ENCODE data around the gene EPHB6.

Gene EPHB6

DNA sequence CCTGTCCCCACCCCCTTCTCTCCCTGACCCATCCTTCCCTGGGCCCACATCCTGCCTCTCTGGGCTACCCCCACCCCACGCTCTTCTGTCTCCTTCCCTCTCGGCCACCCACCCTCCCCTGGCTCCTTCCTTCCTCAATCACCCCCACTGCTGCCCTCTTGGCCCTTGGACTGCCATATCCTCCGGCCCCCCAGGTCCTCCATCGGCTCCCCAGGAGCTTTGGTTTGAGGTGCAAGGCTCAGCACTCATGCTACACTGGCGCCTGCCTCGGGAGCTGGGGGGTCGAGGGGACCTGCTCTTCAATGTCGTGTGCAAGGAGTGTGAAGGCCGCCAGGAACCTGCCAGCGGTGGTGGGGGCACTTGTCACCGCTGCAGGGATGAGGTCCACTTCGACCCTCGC lies 10.9 kb downstream of the EPHB6 start:
- Mint-ChIP-seq H3K27ac (no peak overlapping the region), H3K36me3 (ENCODE audit: low read depth) (no peaks in the 10 kb centered on the region), H3K4me3 (no peak overlapping the region), H3K4me1 (ENCODE audit: low read depth) (no peaks in the 10 kb centered on the region), H3K27me3 (ENCODE audit: low read depth) (peaks cover 7% of the 10 kb centered on the region), H3K9me3 (no peaks in the 10 kb centered on the region)

DNA sequence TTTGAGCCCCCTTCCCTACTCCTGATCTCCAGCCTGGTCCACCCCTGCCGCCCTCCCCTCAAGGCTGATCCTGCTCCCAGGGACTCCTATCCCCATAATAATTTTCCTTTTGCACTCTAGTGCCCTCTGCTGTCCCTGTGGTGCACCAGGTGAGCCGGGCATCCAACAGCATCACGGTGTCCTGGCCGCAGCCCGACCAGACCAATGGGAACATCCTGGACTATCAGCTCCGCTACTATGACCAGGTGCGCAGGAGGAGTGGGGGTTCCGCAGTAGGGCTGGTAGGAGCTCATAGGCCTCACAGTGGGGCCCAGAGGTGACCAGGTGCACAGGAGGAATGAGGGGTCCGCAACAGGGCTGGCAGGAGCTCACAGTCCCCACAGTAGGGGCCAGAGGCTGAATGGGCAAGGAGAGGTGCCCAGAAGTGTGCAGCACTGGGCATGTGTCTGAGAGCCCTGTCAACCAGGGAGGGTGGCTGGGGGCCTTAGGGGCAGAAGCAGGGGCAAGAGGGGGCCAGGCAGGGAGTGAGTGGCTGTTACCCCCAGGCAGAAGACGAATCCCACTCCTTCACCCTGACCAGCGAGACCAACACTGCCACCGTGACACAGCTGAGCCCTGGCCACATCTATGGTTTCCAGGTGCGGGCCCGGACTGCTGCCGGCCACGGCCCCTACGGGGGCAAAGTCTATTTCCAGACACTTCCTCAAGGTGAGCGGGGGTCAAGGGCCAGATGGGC lies 11.7 kb downstream of the EPHB6 start:
- Mint-ChIP-seq H3K4me3 (no peak overlapping the region), H3K27me3 (ENCODE audit: low read depth) (peaks cover 2% of the 10 kb centered on the region), H3K27ac (no peak overlapping the region), H3K36me3 (ENCODE audit: low read depth) (no peaks in the 10 kb centered on the region), H3K4me1 (ENCODE audit: low read depth) (no peaks in the 10 kb centered on the region), H3K9me3 (no peaks in the 10 kb centered on the region)

DNA sequence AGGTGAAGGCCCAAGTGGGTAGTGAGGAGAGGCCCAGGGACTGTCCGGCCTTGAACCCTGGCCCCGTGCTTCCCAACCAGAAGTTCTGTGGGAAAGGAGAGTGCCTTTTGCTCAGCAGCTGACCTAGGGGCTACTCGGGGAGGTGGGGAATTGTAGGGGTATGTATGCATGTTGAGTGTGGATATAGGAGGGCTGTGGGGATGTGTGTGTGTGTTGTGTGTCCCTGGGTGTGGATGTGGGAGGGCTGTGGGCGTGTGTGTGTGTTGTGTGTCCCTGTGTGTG lies 12.2 kb downstream of the EPHB6 start:
- H3K4me3 Mint-ChIP-seq = no peak overlapping the region
- H3K4me1 Mint-ChIP-seq (ENCODE audit: low read depth) = no peaks in the 10 kb centered on the region
- H3K36me3 Mint-ChIP-seq (ENCODE audit: low read depth) = no peaks in the 10 kb centered on the region
- H3K27ac Mint-ChIP-seq = no peak overlapping the region
- H3K27me3 Mint-ChIP-seq (ENCODE audit: low read depth) = no peaks in the 10 kb centered on the region
- H3K9me3 Mint-ChIP-seq = no peaks in the 10 kb centered on the region

GRCh38 chr7:142867398-142868187 lies 12.7 kb downstream of the EPHB6 start:
- H3K9me3 Mint-ChIP-seq = no peaks in the 10 kb centered on the region

DNA sequence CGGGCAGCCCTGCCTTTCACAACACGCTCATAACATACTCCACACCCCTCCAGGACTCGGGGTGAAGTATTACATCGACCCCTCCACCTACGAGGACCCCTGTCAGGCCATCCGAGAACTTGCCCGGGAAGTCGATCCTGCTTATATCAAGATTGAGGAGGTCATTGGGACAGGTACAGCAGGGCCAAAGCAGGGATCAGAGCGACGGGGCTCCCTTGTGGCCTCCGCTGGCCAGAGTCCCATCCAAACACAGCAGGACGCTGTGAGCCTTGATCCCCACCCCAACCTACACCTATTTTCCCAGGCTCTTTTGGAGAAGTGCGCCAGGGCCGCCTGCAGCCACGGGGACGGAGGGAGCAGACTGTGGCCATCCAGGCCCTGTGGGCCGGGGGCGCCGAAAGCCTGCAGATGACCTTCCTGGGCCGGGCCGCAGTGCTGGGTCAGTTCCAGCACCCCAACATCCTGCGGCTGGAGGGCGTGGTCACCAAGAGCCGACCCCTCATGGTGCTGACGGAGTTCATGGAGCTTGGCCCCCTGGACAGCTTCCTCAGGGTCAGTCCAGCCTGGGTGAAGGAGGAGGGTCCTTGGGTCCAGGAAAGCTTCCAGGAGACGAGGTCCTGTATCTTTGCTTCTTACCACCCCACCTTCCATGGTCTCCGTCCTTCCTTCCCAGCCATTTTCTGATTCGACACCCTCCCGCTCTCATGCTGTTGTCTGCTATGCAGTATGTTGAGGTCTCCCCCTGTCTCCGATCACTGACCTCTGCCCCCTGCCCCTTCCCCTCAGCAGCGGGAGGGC lies 13.5 kb downstream of the EPHB6 start:
- no peaks in the 10 kb centered on the region for H3K9me3 Mint-ChIP-seq
- no peak overlapping the region for H3K4me3 Mint-ChIP-seq
- no peaks in the 10 kb centered on the region for H3K4me1 Mint-ChIP-seq (ENCODE audit: low read depth)
- no peak overlapping the region for H3K27ac Mint-ChIP-seq
- H3K27me3 Mint-ChIP-seq (ENCODE audit: low read depth) = no peaks in the 10 kb centered on the region
- H3K36me3 Mint-ChIP-seq (ENCODE audit: low read depth) = no peaks in the 10 kb centered on the region

More at GRCh38 chr7:142867398-142868187, 12.7 kb downstream of the EPHB6 start:
- no peaks in the 10 kb centered on the region for H3K4me1 Mint-ChIP-seq (ENCODE audit: low read depth)
- no peak overlapping the region for H3K27ac Mint-ChIP-seq
- H3K4me3 Mint-ChIP-seq = no peak overlapping the region
- H3K36me3 Mint-ChIP-seq (ENCODE audit: low read depth) = no peaks in the 10 kb centered on the region
- no peaks in the 10 kb centered on the region for H3K27me3 Mint-ChIP-seq (ENCODE audit: low read depth)

DNA sequence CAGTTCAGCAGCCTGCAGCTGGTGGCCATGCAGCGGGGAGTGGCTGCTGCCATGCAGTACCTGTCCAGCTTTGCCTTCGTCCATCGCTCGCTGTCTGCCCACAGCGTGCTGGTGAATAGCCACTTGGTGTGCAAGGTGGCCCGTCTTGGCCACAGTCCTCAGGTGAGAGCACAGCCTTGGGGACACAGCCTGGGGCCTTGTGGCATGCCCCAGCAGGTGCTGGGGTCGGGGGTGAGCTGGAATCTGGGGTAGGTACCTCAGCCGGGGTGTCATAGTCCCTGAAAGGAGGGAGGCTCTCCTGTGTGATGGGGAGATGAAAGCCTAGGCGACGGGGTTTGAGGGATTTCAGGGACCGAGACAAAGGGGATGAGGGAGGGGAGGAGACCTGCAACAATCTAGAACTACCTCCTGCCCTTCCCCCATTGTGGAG lies 14.1 kb downstream of the EPHB6 start:
- Mint-ChIP-seq H3K27ac (no peak overlapping the region), H3K27me3 (ENCODE audit: low read depth) (no peaks in the 10 kb centered on the region), H3K4me3 (no peak overlapping the region), H3K9me3 (no peaks in the 10 kb centered on the region), H3K36me3 (ENCODE audit: low read depth) (no peaks in the 10 kb centered on the region), H3K4me1 (ENCODE audit: low read depth) (no peaks in the 10 kb centered on the region)

GRCh38 chr7:142869434-142869833 lies 14.6 kb downstream of the EPHB6 start:
- Mint-ChIP-seq H3K4me3 (no peak overlapping the region), H3K4me1 (ENCODE audit: low read depth) (no peaks in the 10 kb centered on the region), H3K27me3 (ENCODE audit: low read depth) (no peaks in the 10 kb centered on the region), H3K36me3 (ENCODE audit: low read depth) (no peaks in the 10 kb centered on the region), H3K27ac (no peak overlapping the region), H3K9me3 (no peaks in the 10 kb centered on the region)

- Mint-ChIP-seq H3K36me3 (ENCODE audit: low read depth) (no peaks in the 10 kb centered on the region), H3K4me3 (no peak overlapping the region), H3K27me3 (ENCODE audit: low read depth) (no peaks in the 10 kb centered on the region), H3K27ac (no peak overlapping the region), H3K9me3 (no peaks in the 10 kb centered on the region), H3K4me1 (ENCODE audit: low read depth) (no peaks in the 10 kb centered on the region)
Observed at GRCh38 chr7:142870147-142870559, 15.3 kb downstream of the EPHB6 start.

DNA sequence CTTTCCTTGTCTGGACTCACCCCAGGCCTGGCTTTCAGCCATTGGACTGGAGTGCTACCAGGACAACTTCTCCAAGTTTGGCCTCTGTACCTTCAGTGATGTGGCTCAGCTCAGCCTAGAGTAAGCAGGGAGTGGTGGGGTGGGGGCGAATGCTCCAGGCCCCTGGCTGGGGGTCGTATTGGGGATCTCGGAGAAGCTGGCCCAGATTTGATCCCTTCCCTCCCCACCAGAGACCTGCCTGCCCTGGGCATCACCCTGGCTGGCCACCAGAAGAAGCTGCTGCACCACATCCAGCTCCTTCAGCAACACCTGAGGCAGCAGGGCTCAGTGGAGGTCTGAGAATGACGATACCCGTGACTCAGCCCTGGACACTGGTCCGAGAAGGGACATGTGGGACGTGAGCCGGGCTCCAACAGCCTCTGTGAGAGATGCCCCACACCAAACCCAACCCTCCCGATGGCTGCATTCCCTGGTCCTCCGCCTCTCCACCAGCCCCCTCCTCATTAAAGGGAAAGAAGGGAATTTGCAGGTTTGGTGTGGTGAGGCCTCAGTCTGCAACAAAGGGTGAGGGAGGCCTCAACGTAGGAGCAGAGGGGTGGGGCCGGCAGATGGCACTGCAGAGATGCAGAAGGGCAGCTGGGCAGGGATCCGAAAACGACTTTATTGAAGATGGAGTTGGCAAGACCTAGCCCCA lies 15.8 kb downstream of the EPHB6 start:
- no peaks in the 10 kb centered on the region for H3K9me3 Mint-ChIP-seq
- no peak overlapping the region for H3K27ac Mint-ChIP-seq
- no peaks in the 10 kb centered on the region for H3K4me1 Mint-ChIP-seq (ENCODE audit: low read depth)
- H3K27me3 Mint-ChIP-seq (ENCODE audit: low read depth) = no peaks in the 10 kb centered on the region
- H3K4me3 Mint-ChIP-seq = no peak overlapping the region
- no peaks in the 10 kb centered on the region for H3K36me3 Mint-ChIP-seq (ENCODE audit: low read depth)

DNA sequence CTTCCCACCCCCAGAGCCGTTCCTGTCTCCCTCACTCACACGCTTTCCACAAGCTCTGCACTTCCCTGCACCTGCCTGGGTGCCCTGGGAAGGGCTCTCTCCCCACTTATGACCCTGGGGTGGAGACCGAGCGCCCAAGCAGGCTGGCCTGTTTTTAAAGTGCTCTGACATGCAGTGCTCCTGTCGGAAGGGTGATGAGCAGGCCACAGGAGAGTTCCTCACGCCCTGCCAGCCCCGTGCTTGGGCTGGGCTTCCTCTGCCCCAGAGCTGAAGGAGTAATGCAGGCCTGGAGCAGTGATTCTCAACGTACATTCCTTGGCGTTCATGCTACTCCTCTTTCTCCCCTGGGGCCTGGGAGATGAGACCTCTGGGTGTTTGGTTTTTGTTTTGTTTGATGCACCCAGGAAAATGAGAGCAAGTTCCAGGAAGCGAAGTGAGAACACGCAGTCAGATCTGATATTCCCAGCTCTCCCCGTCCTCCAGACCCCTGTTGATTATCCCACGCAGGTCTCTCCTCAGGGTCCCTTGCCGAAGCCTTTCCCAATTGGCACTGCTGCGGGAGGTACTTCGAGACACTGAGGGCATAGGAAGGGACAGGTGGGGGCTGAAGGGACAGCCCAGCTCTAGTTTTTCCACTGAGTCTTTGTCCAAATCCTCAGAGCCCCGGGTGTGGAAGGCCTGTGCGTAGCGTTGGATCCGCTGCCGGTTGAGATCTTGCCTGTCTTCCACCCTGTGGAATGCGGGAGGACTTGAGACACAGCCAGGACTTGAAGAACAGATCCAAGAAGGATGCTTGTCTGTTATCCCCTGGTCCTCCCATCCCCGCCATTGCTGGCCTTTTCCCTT lies 16.6 kb downstream of the EPHB6 start:
- H3K27me3 Mint-ChIP-seq (ENCODE audit: low read depth) = no peaks in the 10 kb centered on the region
- no peak overlapping the region for H3K27ac Mint-ChIP-seq
- no peaks in the 10 kb centered on the region for H3K4me1 Mint-ChIP-seq (ENCODE audit: low read depth)
- no peak overlapping the region for H3K4me3 Mint-ChIP-seq
- H3K36me3 Mint-ChIP-seq (ENCODE audit: low read depth) = no peaks in the 10 kb centered on the region
- no peaks in the 10 kb centered on the region for H3K9me3 Mint-ChIP-seq

GRCh38 chr7:142872106-142872675 lies 17.3 kb downstream of the EPHB6 start:
- no peaks in the 10 kb centered on the region for H3K9me3 Mint-ChIP-seq
- H3K4me1 Mint-ChIP-seq (ENCODE audit: low read depth) = no peaks in the 10 kb centered on the region

GRCh38 chr7:142873281-142873784 lies 18.5 kb downstream of the EPHB6 start:
- Mint-ChIP-seq H3K36me3 (ENCODE audit: low read depth) (no peaks in the 10 kb centered on the region), H3K4me1 (ENCODE audit: low read depth) (no peaks in the 10 kb centered on the region), H3K27me3 (ENCODE audit: low read depth) (no peaks in the 10 kb centered on the region), H3K27ac (no peak overlapping the region), H3K4me3 (no peak overlapping the region), H3K9me3 (no peaks in the 10 kb centered on the region)

More at GRCh38 chr7:142872106-142872675, 17.3 kb downstream of the EPHB6 start:
- Mint-ChIP-seq H3K27me3 (ENCODE audit: low read depth) (no peaks in the 10 kb centered on the region), H3K36me3 (ENCODE audit: low read depth) (no peaks in the 10 kb centered on the region), H3K4me3 (no peak overlapping the region), H3K27ac (no peak overlapping the region)

DNA sequence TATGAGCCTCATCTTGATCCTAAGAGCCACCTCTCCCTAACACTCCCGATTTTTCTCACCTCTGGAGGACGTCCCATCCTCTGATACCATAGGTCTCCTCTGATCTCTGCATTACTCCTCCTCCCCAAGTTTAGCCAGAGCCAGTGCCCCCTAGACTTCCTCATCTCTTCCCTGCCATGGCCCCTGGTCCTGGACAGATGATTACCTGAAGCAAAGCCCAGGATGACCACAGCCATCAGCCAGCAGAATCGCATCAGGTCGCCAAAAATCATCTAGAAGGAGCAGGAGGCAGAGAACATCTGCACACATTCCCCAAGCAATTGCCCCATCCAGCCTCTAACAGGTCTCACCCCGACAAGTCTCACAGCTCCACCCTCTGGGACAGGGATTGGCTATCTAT lies 19.0 kb downstream of the EPHB6 start:
- Mint-ChIP-seq H3K27ac (no peak overlapping the region), H3K4me3 (no peak overlapping the region), H3K4me1 (ENCODE audit: low read depth) (no peaks in the 10 kb centered on the region), H3K9me3 (no peaks in the 10 kb centered on the region), H3K36me3 (ENCODE audit: low read depth) (no peaks in the 10 kb centered on the region), H3K27me3 (ENCODE audit: low read depth) (no peaks in the 10 kb centered on the region)
